Gastroesophageal sphincter (tissue), 4 donors: ENCODE measurements around the gene RAP1A. TPM values are rescaled to one million over a fixed set of nuclear protein-coding genes. Genes with fewer than 3 reads are reported as not detected.

Experiments
- ATAC-seq: fragments of 150-250 bp; one replicate; pipeline ENCODE4 v1.9.1; 2016; ENCODE audit warnings: mild to moderate bottlenecking, moderate library complexity
- H3K27ac ChIP-seq, 4 donors: fragments of 200-600 bp; sonication (generic) in 3 of 4; 1 replicate in 3 of 4; 2 replicates in 1 of 4; pipeline ENCODE4 v1.5.1; 2016 to 2019
- H3K27me3 ChIP-seq: fragments of 200-600 bp; sonication (generic); one replicate; pipeline ENCODE4 v1.5.1; 2019
- H3K36me3 ChIP-seq, 2 donors: fragments of 200-600 bp; sonication (generic); one replicate each; pipeline ENCODE4 v1.5.1; 2019; ENCODE audit warnings: control low read depth in 1 of 2
- H3K4me1 ChIP-seq, 3 donors: fragments of 200-600 bp; sonication (generic); 1 replicate in 2 of 3; 2 replicates in 1 of 3; pipeline ENCODE4 v1.5.1; 2016 to 2019; ENCODE audit warnings: control low read depth in 2 of 3
- H3K4me3 ChIP-seq, 2 donors: fragments of 200-600 bp; sonication (generic); one replicate each; pipeline ENCODE4 v1.5.1; 2019; ENCODE audit warnings: mild to moderate bottlenecking in 1 of 2, moderate library complexity in 1 of 2
- H3K9me3 ChIP-seq, 3 donors: fragments of 200-600 bp; sonication (generic); one replicate each; pipeline ENCODE4 v1.5.1; 2017 to 2019; ENCODE audit warnings: control low read depth in 2 of 3
- CTCF ChIP-seq, 4 experiments: fragments of 200-600 bp in 2 of 4; fragments of 450-650 bp in 2 of 4; sonication (generic) in 1 of 4; IDR thresholded peaks; one replicate each; pipeline ENCODE4 v1.5.1; 2017 to 2019; ENCODE audit warnings: antibody characterized with exemption in 4 of 4, mild to moderate bottlenecking in 2 of 4, moderate library complexity in 2 of 4
- EP300 ChIP-seq: sonication (generic); formaldehyde crosslinking; IDR thresholded peaks from one replicate; pipeline ENCODE4 v1.6.1; 2017; ENCODE audit warnings: antibody characterized with exemption, mild to moderate bottlenecking
- POLR2A ChIP-seq, 2 donors: fragments of 450-650 bp; IDR thresholded peaks; one replicate each; pipeline ENCODE4 v1.6.1; 2017; ENCODE audit warnings: antibody characterized with exemption in 2 of 2, mild to moderate bottlenecking in 2 of 2, moderate library complexity in 1 of 2
- POLR2AphosphoS5 ChIP-seq: sonication (generic); formaldehyde crosslinking; IDR thresholded peaks from one replicate; pipeline ENCODE4 v1.6.1; 2017; ENCODE audit warnings: antibody characterized with exemption
- WGBS, 2 donors: methylation state at CpG; one replicate each; pipeline ENCODE4 v1.1.5; 2018; ENCODE audit warnings: low coverage in 1 of 2; 5-methylcytosine and 5-hydroxymethylcytosine counted together
- total RNA-seq, 4 donors: library from RNA; depleted of rRNA; stranded (reverse); fragments of >200 nt; gene quantifications; one replicate each; pipeline ENCODE4 v1.1.0, GENCODE V29; 2016

Gene RAP1A
- total RNA-seq, 4 donors from 2014 or later: 177 to 268 (median 214) TPM

GRCh38 chr1:111691886-111692285, 72.3 kb downstream of the RAP1A start:
- no peak for ATAC-seq
- H3K4me3 ChIP-seq: no peak overlapping the region
- H3K27me3 ChIP-seq: no peaks in the 10 kb centered on the region
- H3K4me1 ChIP-seq: peaks cover 11 to 69% (median 23%) of the 10 kb centered on the region in 3 donors
- H3K9me3 ChIP-seq: peaks cover 0 to 4% (median 0%) of the 10 kb centered on the region in 3 donors
- 29 to 57% methylated on average over 1 of the region's 1 CpG for WGBS, 2 donors
- peak overlapping the region in 2 of 4 donors; percentile 43 to 68 for H3K27ac ChIP-seq
- peaks cover 0 to 9% of the 10 kb centered on the region in 2 donors for H3K36me3 ChIP-seq
- TF ChIP-seq CTCF (IDR thresholded peaks at IDR 0.05): no peak
- TF ChIP-seq POLR2A (IDR thresholded peaks at IDR 0.05): no peak
- TF ChIP-seq EP300: no peak
- TF ChIP-seq POLR2AphosphoS5: no peak

GRCh38 chr1:111695801-111696200, 76.2 kb downstream of the RAP1A start:
- peaks cover 12 to 43% of the 10 kb centered on the region in 2 donors for H3K36me3 ChIP-seq

GRCh38 chr1:111696330-111696729, 76.7 kb downstream of the RAP1A start:
- Histone ChIP-seq H3K36me3 (peaks cover 12 to 48% of the 10 kb centered on the region in 2 donors), H3K27ac (peak overlapping the region in 2 of 4 donors; percentile 18 to 25), H3K9me3 (no peaks in the 10 kb centered on the region), H3K27me3 (no peaks in the 10 kb centered on the region), H3K4me1 (peaks cover 4 to 73% (median 7%) of the 10 kb centered on the region in 3 donors), H3K4me3 (no peak overlapping the region)
- ATAC-seq: no peak
- TF ChIP-seq POLR2A (IDR thresholded peaks at IDR 0.05): no peak
- TF ChIP-seq CTCF (IDR thresholded peaks at IDR 0.05): no peak
- no peak for TF ChIP-seq POLR2AphosphoS5
- TF ChIP-seq EP300: no peak

More at GRCh38 chr1:111695801-111696200, 76.2 kb downstream of the RAP1A start:
- WGBS, 2 donors: 17 to 33% methylated on average over 1 of the region's 1 CpG
- no peaks in the 10 kb centered on the region for H3K9me3 ChIP-seq
- H3K4me3 ChIP-seq: no peak overlapping the region
- TF ChIP-seq POLR2AphosphoS5 (no peak), EP300 (no peak), CTCF (IDR thresholded peaks at IDR 0.05) (no peak), POLR2A (IDR thresholded peaks at IDR 0.05) (no peak)
- H3K27me3 ChIP-seq: no peaks in the 10 kb centered on the region
- H3K27ac ChIP-seq: peak overlapping the region in 1 of 4 donors; percentile 25
- no peak for ATAC-seq
- peaks cover 4 to 75% (median 12%) of the 10 kb centered on the region in 3 donors for H3K4me1 ChIP-seq

- TF ChIP-seq POLR2A (IDR thresholded peaks at IDR 0.05) (no peak), CTCF (IDR thresholded peaks at IDR 0.05) (no peak), POLR2AphosphoS5 (no peak), EP300 (no peak)
- H3K27ac ChIP-seq: no peak overlapping the region
- peaks cover 12 to 74% of the 10 kb centered on the region in 2 donors for H3K36me3 ChIP-seq
- no peak overlapping the region for H3K4me3 ChIP-seq
- ATAC-seq: no peak
- H3K4me1 ChIP-seq: peaks cover 0 to 44% (median 0%) of the 10 kb centered on the region in 3 donors
- H3K9me3 ChIP-seq: no peaks in the 10 kb centered on the region
- no peaks in the 10 kb centered on the region for H3K27me3 ChIP-seq
Measured at GRCh38 chr1:111699268-111699667, 79.7 kb downstream of the RAP1A start.

GRCh38 chr1:111702504-111703050, 83.0 kb downstream of the RAP1A start:
- H3K27ac ChIP-seq: no peak overlapping the region
- 83 to 100% methylated on average over 2 to 5 of the region's 5 CpGs for WGBS, 2 donors
- no peaks in the 10 kb centered on the region for H3K9me3 ChIP-seq
- no peak for ATAC-seq
- TF ChIP-seq CTCF (IDR thresholded peaks at IDR 0.05) (no peak), EP300 (no peak), POLR2AphosphoS5 (no peak), POLR2A (IDR thresholded peaks at IDR 0.05) (no peak)
- H3K4me3 ChIP-seq: no peak overlapping the region
- H3K27me3 ChIP-seq: no peaks in the 10 kb centered on the region
- peaks cover 0 to 36% (median 0%) of the 10 kb centered on the region in 3 donors for H3K4me1 ChIP-seq
- H3K36me3 ChIP-seq: peaks cover 12 to 91% of the 10 kb centered on the region in 2 donors
